Measurements from ENCODE around the gene PRR5. TPM values are rescaled to one million over a fixed set of nuclear protein-coding genes. Genes with fewer than 3 reads are reported as not detected.
"Not testable (repeated sequence)": the region's sequence is repeated elsewhere in the genome, so short reads cannot be mapped to it uniquely, and the experiment has no call there.

Gene PRR5, protein sequence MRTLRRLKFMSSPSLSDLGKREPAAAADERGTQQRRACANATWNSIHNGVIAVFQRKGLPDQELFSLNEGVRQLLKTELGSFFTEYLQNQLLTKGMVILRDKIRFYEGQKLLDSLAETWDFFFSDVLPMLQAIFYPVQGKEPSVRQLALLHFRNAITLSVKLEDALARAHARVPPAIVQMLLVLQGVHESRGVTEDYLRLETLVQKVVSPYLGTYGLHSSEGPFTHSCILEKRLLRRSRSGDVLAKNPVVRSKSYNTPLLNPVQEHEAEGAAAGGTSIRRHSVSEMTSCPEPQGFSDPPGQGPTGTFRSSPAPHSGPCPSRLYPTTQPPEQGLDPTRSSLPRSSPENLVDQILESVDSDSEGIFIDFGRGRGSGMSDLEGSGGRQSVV
- total RNA-seq (10 to 100 TPM; 29.0 to 31.6 TPM), total RNA-seq (5.8 to 32.2 (median 15.3) reads per million in 172 experiments)
- polyA plus RNA-seq (2013, experiment 1 of 2): 32.7 TPM
- 39.1 TPM for polyA plus RNA-seq (2013, experiment 2 of 2)

DNA sequence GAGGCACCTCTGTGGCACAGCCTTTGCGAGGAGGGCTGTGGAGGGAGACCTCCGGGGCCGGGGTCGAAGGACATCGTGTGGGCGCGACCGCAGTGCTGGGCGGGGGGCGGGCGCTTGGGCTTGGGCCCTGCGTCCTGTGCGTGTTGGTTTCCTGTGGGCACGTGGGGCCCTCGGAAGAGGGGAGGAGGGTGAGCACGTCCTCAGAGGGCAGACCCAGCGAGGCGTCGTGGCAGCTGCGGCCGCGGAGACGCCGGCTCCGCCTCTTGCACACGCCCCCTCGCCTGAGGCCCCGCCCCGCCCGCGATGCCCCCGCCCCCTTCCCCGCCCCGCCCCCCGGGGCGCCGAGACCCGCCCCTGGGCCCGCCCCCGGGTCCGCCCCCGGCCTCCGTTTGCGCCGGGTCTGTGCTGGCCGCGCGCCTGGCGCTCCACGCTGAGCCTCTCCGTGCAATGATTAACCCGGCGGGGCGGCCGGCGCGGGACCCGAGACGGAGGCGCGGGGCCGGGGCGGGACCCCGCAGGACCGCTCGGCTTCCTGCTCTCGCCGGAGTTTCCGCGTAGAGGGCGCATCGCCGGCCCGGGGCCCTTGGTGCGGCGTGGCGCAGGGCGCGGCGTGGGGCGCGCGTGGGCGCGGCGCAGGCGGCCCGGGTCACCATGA, at the start of gene PRR5:
Gene PRR5, plus strand, starts transcription at position 381 of the 655 bp plus-strand sequence. Its CDS starts 271 bp downstream, at position 652.
- H3K27me3 Mint-ChIP-seq: no peaks in the 10 kb centered on the region
- peak; percentile 63 to 94 (median 80) for DNase-seq
- H3K27ac ChIP-seq (ENCODE audit: low read depth in 1 of 2, low read length in 2 of 2): peak within 1 kb of the TSS; percentile 65 to 73
- peak within 1 kb of the TSS; percentile 56 for H3K27ac Mint-ChIP-seq
- peaks cover 5% of the 10 kb centered on the region for H3K36me3 ChIP-seq (ENCODE audit: insufficient read depth, low read length)
- CTCF ChIA-PET: no interaction called here
- H3K9me3 ChIP-seq (ENCODE audit: control insufficient read depth in 1 of 2, insufficient read depth in 1 of 2, low read length in 2 of 2): no peaks in the 10 kb centered on the region
- TF ChIP-seq, protein P1, sequence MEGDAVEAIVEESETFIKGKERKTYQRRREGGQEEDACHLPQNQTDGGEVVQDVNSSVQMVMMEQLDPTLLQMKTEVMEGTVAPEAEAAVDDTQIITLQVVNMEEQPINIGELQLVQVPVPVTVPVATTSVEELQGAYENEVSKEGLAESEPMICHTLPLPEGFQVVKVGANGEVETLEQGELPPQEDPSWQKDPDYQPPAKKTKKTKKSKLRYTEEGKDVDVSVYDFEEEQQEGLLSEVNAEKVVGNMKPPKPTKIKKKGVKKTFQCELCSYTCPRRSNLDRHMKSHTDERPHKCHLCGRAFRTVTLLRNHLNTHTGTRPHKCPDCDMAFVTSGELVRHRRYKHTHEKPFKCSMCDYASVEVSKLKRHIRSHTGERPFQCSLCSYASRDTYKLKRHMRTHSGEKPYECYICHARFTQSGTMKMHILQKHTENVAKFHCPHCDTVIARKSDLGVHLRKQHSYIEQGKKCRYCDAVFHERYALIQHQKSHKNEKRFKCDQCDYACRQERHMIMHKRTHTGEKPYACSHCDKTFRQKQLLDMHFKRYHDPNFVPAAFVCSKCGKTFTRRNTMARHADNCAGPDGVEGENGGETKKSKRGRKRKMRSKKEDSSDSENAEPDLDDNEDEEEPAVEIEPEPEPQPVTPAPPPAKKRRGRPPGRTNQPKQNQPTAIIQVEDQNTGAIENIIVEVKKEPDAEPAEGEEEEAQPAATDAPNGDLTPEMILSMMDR (IDR thresholded peaks at IDR 0.05): no peak
- peaks cover 55% of the 10 kb centered on the region for H3K4me1 ChIP-seq (ENCODE audit: insufficient read depth, low read length)
- H3K36me3 Mint-ChIP-seq (ENCODE audit: low read depth): no peaks in the 10 kb centered on the region
- POLR2A ChIA-PET: interaction anchor here (1.0 kb wide), 1 partner anchor 14 kb away, joined by 4 read pairs; no protein-coding TSS in a partner anchor
- intact Hi-C loops (cut with DNase I, micrococcal nuclease): loop anchor here in 1 of 2 experiments (1.0 to 10.0 kb wide), 6 partner anchors 17 to 890 kb away; partner anchors contain the start of genes EFCAB6, FAM118A, KIAA0930 and NUP50
- peak; percentile 89 for ATAC-seq (ENCODE audit: poor library complexity)
- peak within 1 kb of the TSS; percentile 56 for H3K4me3 ChIP-seq (ENCODE audit: low read length)
- peak within 1 kb of the TSS; percentile 81 for H3K4me3 Mint-ChIP-seq
- no peaks in the 10 kb centered on the region for H3K27me3 ChIP-seq (ENCODE audit: control insufficient read depth in 1 of 2, insufficient read depth in 2 of 2, low read length in 2 of 2)
- no peaks in the 10 kb centered on the region for H3K9me3 Mint-ChIP-seq
- H3K4me1 Mint-ChIP-seq (ENCODE audit: low read depth): peaks cover 12% of the 10 kb centered on the region

DNA sequence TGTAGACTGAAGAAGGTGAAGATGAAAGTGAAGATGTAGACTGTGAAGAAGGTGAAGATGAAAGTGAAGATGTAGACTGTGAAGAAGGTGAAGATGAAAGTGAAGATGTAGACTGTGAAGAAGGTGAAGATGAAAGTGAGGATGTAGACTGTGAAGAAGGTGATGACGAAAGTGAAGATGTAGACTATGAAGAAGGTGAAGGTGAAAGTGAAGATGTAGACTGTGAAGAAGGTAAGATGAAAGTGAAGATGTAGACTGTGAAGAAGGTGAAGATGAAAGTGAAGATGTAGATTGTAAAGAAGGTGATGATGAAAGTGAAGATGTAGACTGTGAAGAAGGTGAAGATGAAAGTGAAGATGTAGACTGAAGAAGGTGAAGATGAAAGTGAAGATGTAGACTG, 49.1 kb upstream of the PRR5 start:
- H3K36me3 ChIP-seq (ENCODE audit: insufficient read depth, low read length); H3K27me3 ChIP-seq (ENCODE audit: control insufficient read depth in 1 of 2, insufficient read depth in 2 of 2, low read length in 2 of 2); intact Hi-C loops (cut with DNase I, micrococcal nuclease); H3K4me1 Mint-ChIP-seq (ENCODE audit: low read depth); H3K4me3 Mint-ChIP-seq; POLR2A ChIA-PET; H3K27ac Mint-ChIP-seq; ATAC-seq (ENCODE audit: poor library complexity); H3K9me3 ChIP-seq (ENCODE audit: control insufficient read depth in 1 of 2, insufficient read depth in 1 of 2, low read length in 2 of 2); H3K27me3 Mint-ChIP-seq; H3K9me3 Mint-ChIP-seq; CTCF ChIA-PET; H3K4me1 ChIP-seq (ENCODE audit: insufficient read depth, low read length); H3K27ac ChIP-seq (ENCODE audit: low read depth in 1 of 2, low read length in 2 of 2); H3K36me3 Mint-ChIP-seq (ENCODE audit: low read depth); H3K4me3 ChIP-seq (ENCODE audit: low read length): not testable (repeated sequence)
- DNase-seq: peak in 2 of 14 experiments; percentile 23 to 46

DNA sequence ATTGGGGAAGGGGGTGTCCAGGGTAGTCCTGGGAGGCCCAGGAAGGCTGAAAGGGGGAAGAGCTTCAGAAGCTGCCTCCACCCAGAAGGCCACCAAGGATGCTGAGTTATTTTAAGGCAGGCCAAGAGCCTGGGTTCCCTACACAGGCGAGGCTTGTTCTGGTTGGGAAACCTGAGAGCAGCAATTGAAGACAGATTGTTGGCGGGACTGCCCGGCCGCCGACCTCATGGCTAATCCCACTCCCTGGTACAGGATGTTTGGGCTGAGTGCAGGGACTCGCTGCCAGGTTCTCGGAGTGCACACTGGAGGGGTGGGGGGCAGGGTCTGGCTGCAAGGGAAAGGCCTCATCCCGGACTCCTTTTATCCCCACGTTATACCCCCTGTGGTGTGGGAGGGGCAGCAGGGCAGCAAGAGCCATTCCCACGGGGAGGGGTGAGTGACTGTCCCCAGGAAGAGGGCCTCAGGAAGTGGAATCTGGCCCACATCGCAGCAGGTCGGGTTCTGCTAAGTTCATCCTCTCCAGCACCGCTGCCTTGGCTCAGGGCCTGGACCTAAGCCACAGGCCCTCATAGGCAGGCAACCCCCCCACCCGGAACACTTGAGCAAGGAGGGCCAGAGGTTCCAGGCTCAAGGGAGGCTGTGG, 43.6 kb upstream of the PRR5 start:
- Mint-ChIP-seq H3K4me1 (ENCODE audit: low read depth) (peaks cover 3% of the 10 kb centered on the region), H3K27ac (no peak overlapping the region), H3K4me3 (no peak overlapping the region), H3K36me3 (ENCODE audit: low read depth) (no peaks in the 10 kb centered on the region), H3K27me3 (no peaks in the 10 kb centered on the region), H3K9me3 (no peaks in the 10 kb centered on the region)
- Histone ChIP-seq H3K4me3 (ENCODE audit: low read length) (no peak overlapping the region), H3K4me1 (ENCODE audit: insufficient read depth, low read length) (peaks cover 22% of the 10 kb centered on the region), H3K27ac (ENCODE audit: low read depth in 1 of 2, low read length in 2 of 2) (no peak overlapping the region), H3K36me3 (ENCODE audit: insufficient read depth, low read length) (no peaks in the 10 kb centered on the region), H3K9me3 (ENCODE audit: control insufficient read depth in 1 of 2, insufficient read depth in 1 of 2, low read length in 2 of 2) (peaks cover 0 to 19% of the 10 kb centered on the region in 2 experiments), H3K27me3 (ENCODE audit: control insufficient read depth in 1 of 2, insufficient read depth in 2 of 2, low read length in 2 of 2) (no peaks in the 10 kb centered on the region)
- TF ChIP-seq, protein P1 (IDR thresholded peaks at IDR 0.05): no peak
- intact Hi-C loops (cut with DNase I, micrococcal nuclease): no loop called here
- POLR2A ChIA-PET: no interaction called here
- DNase-seq (peak in 1 of 14 experiments; percentile 13), ATAC-seq (ENCODE audit: poor library complexity) (no peak)
- CTCF ChIA-PET: no interaction called here

Measured in CD4-positive, alpha-beta T cell (primary cell).